Gastroesophageal sphincter (tissue), 3 donors: Measurements from ENCODE around the gene FYCO1.

Experiments
- CTCF ChIP-seq, 4 experiments: fragments of 200-600 bp in 2 of 4; fragments of 450-650 bp in 2 of 4; sonication (generic) in 1 of 4; IDR thresholded peaks; one replicate each; pipeline ENCODE4 v1.5.1; 2017 to 2019; ENCODE audit warnings: antibody characterized with exemption in 4 of 4, mild to moderate bottlenecking in 2 of 4, moderate library complexity in 2 of 4
- EP300 ChIP-seq: sonication (generic); formaldehyde crosslinking; IDR thresholded peaks from one replicate; pipeline ENCODE4 v1.6.1; 2017; ENCODE audit warnings: antibody characterized with exemption, mild to moderate bottlenecking
- POLR2A ChIP-seq, 2 donors: fragments of 450-650 bp; IDR thresholded peaks; one replicate each; pipeline ENCODE4 v1.6.1; 2017; ENCODE audit warnings: antibody characterized with exemption in 2 of 2, mild to moderate bottlenecking in 2 of 2, moderate library complexity in 1 of 2
- POLR2AphosphoS5 ChIP-seq: sonication (generic); formaldehyde crosslinking; IDR thresholded peaks from one replicate; pipeline ENCODE4 v1.6.1; 2017; ENCODE audit warnings: antibody characterized with exemption

- TF ChIP-seq POLR2A (IDR thresholded peaks at IDR 0.05) (no peak), CTCF (IDR thresholded peaks at IDR 0.05) (no peak), POLR2AphosphoS5 (no peak), EP300 (no peak)
Observed at GRCh38 chr3:45871780-45872179, 123.8 kb downstream of the FYCO1 start.
